Measurements from ENCODE around the gene ZNF593.

DNA sequence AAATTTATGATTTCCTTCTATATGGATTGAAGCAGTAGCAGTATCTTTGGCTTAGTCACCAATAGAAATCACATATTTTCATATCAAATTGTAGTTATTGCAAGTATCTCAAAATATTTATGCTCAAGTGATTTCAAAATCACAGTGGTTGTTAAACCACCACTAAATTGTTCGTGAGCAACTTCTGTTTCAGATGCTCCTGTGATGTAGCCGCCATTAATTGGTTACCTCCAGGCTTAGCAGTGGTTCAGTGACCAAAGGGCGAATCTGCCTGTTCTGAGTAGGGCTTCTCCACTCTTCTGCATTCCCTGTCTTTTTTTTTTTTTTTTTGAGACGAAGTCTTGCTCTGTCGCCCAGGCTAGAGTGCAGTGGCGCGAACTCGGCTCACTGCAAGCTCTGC lies 5.6 kb downstream of the ZNF593 start:
- no peak for TF ChIP-seq POLR2A (IDR thresholded peaks at IDR 0.05)
- TF ChIP-seq POLR2AphosphoS5 (IDR thresholded peaks at IDR 0.05) = no peak
- TF ChIP-seq, protein P1, sequence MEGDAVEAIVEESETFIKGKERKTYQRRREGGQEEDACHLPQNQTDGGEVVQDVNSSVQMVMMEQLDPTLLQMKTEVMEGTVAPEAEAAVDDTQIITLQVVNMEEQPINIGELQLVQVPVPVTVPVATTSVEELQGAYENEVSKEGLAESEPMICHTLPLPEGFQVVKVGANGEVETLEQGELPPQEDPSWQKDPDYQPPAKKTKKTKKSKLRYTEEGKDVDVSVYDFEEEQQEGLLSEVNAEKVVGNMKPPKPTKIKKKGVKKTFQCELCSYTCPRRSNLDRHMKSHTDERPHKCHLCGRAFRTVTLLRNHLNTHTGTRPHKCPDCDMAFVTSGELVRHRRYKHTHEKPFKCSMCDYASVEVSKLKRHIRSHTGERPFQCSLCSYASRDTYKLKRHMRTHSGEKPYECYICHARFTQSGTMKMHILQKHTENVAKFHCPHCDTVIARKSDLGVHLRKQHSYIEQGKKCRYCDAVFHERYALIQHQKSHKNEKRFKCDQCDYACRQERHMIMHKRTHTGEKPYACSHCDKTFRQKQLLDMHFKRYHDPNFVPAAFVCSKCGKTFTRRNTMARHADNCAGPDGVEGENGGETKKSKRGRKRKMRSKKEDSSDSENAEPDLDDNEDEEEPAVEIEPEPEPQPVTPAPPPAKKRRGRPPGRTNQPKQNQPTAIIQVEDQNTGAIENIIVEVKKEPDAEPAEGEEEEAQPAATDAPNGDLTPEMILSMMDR (IDR thresholded peaks at IDR 0.05) = no peak
- no peak for TF ChIP-seq EP300 (IDR thresholded peaks at IDR 0.05)

Data from sigmoid colon (tissue), 4 donors.